ENCODE measurements around the gene UBA1. TPM values are rescaled to one million over a fixed set of nuclear protein-coding genes. Genes with fewer than 3 reads are reported as not detected.

The UBA1 gene
- total RNA-seq, 2 experiments from 2014 or later: 224 to 249 TPM

DNA sequence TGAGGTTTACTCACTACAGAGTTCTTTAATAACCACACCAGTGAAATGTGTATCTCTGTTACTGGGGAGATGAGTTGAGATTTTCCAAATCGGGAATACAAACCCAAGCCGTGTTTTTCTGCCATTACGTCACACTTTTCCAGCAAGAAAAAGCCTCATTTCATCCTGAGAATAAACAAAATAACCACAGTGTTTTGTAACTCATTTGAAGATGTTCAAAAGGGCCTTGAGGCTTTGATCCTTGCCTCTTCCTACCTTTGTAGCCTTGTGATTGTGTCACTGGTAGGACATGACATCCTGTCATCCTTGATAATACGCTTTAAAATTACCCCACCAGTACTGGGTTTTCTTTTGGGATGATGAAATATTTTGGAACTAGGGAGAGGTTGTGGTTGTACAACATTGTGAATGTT, 42.1 kb downstream of the UBA1 start:
- DNase-seq (no peak), ATAC-seq (no peak)
- H3K27ac Mint-ChIP-seq: peak overlapping the region; percentile 72
- ChIA-PET POLR2A (no interaction called here), CTCF (interaction anchor here (0.6 kb wide), 1 partner anchor 49 kb away, joined by 4 read pairs; no protein-coding TSS in a partner anchor)
- peak overlapping the region; percentile 35 for H3K4me3 Mint-ChIP-seq
- intact Hi-C loops (cut with DNase I, micrococcal nuclease): no loop called here
- no peaks in the 10 kb centered on the region for H3K9me3 Mint-ChIP-seq (ENCODE audit: low read depth)
- no peaks in the 10 kb centered on the region for H3K36me3 Mint-ChIP-seq (ENCODE audit: low read depth)
- H3K4me1 Mint-ChIP-seq: peaks cover 19% of the 10 kb centered on the region
- H3K27me3 Mint-ChIP-seq: no peaks in the 10 kb centered on the region

DNA sequence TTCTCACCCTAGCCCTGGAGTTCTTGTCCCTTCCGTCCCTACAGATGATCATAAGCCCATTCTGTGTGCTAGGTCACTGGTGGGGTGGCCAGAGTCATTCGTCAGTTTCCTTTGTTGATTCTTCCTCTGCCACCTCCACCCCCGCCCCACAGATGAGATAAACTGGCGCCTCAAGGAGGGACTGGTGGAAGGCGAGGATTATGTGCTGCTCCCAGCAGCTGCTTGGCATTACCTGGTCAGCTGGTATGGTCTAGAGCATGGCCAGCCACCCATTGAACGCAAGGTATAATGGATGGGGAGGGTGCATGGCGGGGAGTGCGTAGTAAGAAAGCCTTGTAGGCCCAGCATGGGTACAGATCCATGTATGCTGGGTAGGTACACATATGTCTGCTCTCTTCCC, 45.6 kb downstream of the UBA1 start:
- intact Hi-C loops (cut with DNase I, micrococcal nuclease): no loop called here
- ChIA-PET CTCF (no interaction called here), POLR2A (interaction anchor here (0.5 kb wide), 1 partner anchor 13 kb away, joined by 4 read pairs; no protein-coding TSS in a partner anchor)
- H3K9me3 Mint-ChIP-seq (ENCODE audit: low read depth): no peaks in the 10 kb centered on the region
- ATAC-seq (no peak), DNase-seq (no peak)
- no peak overlapping the region for H3K27ac Mint-ChIP-seq
- H3K4me3 Mint-ChIP-seq: no peak overlapping the region
- H3K4me1 Mint-ChIP-seq: peaks cover 19% of the 10 kb centered on the region
- no peaks in the 10 kb centered on the region for H3K27me3 Mint-ChIP-seq
- H3K36me3 Mint-ChIP-seq (ENCODE audit: low read depth): no peaks in the 10 kb centered on the region

DNA sequence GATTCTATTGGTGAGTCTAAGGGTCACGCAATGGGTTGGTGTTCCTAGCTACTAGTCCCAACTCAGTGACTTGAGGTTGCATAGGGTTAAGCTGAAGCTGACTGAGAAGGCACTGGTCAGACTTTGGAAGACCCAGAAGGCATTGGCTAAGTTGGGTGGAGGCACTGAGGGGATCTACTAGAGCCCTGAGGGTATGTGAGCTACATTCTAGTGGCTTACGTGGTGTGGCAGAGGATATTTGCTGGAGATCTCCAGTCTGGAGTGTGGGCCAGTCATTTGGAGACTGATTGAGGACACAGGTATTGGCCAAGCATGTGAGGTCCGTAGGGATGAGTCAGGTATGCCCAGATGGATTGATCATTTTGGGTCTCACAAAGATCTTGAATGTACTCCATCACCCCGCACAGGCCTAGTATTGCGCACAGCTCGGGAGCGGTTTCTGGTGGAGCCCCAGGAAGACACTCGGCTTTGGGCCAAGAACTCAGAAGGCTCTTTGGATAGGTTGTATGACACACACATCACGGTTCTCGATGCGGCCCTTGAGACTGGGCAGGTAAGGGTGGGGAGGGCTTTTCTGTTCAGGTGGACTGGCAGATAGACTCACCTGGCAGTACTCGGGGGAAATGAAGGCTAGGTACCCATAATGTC, 46.4 kb downstream of the UBA1 start:
- Mint-ChIP-seq H3K36me3 (ENCODE audit: low read depth) (no peaks in the 10 kb centered on the region), H3K27me3 (no peaks in the 10 kb centered on the region), H3K4me1 (peaks cover 19% of the 10 kb centered on the region), H3K27ac (no peak overlapping the region), H3K4me3 (no peak overlapping the region), H3K9me3 (ENCODE audit: low read depth) (no peaks in the 10 kb centered on the region)
- no peak for DNase-seq
- ChIA-PET POLR2A (no interaction called here), CTCF (no interaction called here)
- intact Hi-C loops (cut with DNase I, micrococcal nuclease): no loop called here
- ATAC-seq: no peak

DNA sequence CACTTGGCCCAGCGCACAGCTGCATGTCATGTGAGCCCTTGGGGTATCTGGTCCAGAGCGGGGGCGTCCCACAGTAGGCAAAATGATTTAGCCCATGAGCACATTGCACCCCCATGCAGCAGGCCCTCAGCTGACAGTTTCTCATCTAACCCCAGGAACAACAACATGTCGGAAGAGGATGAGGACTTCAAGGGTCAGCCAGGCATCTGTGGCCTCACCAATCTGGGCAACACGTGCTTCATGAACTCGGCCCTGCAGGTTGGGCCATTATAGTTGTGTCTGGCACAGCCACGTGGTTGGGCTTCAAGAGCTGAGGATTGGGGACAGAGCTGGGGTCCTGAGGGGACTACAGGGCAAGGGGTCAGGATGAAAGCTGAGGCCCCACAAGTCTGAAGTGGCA, 47.0 kb downstream of the UBA1 start:
- POLR2A ChIA-PET: no interaction called here
- no peak overlapping the region for H3K27ac Mint-ChIP-seq
- H3K4me3 Mint-ChIP-seq: no peak overlapping the region
- CTCF ChIA-PET: no interaction called here
- ATAC-seq (no peak), DNase-seq (no peak)
- H3K9me3 Mint-ChIP-seq (ENCODE audit: low read depth): no peaks in the 10 kb centered on the region
- intact Hi-C loops (cut with DNase I, micrococcal nuclease): no loop called here
- H3K36me3 Mint-ChIP-seq (ENCODE audit: low read depth): no peaks in the 10 kb centered on the region
- peaks cover 14% of the 10 kb centered on the region for H3K4me1 Mint-ChIP-seq
- H3K27me3 Mint-ChIP-seq: no peaks in the 10 kb centered on the region

DNA sequence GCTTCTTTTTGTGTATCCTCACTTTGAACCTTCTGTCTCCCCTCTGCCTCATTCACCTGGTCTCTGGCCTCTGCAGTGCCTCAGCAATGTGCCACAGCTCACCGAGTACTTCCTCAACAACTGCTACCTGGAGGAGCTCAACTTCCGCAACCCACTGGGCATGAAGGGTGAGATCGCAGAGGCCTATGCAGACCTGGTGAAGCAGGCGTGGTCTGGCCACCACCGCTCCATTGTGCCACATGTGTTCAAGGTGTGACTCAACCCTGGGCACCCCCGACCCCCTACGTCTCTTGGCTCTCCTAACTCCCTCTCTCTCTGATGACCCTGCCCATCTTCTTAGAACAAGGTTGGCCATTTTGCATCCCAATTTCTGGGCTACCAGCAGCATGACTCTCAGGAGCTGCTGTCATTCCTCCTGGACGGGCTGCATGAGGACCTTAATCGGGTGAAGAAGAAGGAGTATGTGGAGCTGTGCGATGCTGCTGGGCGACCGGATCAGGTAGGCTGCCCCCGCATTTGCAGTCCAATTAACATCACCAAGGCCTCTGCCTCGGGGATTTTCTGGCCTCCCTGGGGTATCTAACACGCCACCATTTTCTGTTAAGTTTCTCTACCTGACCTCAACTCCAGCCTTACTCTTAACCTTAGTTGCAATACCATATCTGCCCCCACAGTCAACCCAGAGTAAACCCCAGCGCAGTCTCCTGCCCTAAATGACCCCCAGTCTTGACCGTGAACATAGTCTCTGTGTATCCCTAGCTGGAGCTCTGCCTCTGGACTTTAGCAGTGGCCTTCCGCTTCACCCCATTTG, 47.8 kb downstream of the UBA1 start:
- H3K27me3 Mint-ChIP-seq: no peaks in the 10 kb centered on the region
- no peaks in the 10 kb centered on the region for H3K9me3 Mint-ChIP-seq (ENCODE audit: low read depth)
- DNase-seq (no peak), ATAC-seq (no peak)
- H3K4me1 Mint-ChIP-seq: peaks cover 6% of the 10 kb centered on the region
- no peak overlapping the region for H3K4me3 Mint-ChIP-seq
- ChIA-PET CTCF (no interaction called here), POLR2A (no interaction called here)
- intact Hi-C loops (cut with DNase I, micrococcal nuclease): no loop called here
- H3K36me3 Mint-ChIP-seq (ENCODE audit: low read depth): peaks cover 3% of the 10 kb centered on the region
- H3K27ac Mint-ChIP-seq: no peak overlapping the region

DNA sequence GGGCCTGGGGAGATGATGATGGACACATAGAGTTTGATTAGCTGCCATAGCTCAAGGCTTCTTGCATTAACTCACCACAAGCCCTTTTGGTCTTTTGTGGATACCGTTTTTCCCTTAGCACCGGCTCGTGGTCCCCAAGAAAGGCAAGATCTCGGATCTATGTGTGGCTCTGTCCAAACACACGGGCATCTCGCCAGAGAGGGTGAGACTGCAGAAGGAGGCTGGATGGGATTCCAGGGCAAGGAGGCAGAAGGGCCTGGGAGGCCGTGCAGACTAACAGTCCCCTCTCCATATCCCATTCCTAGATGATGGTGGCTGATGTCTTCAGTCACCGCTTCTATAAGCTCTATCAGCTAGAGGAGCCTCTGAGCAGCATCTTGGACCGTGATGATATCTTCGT, 48.7 kb downstream of the UBA1 start:
- Mint-ChIP-seq H3K27ac (no peak overlapping the region), H3K27me3 (no peaks in the 10 kb centered on the region), H3K9me3 (ENCODE audit: low read depth) (no peaks in the 10 kb centered on the region), H3K36me3 (ENCODE audit: low read depth) (peaks cover 3% of the 10 kb centered on the region), H3K4me1 (peaks cover 2% of the 10 kb centered on the region), H3K4me3 (no peak overlapping the region)
- intact Hi-C loops (cut with DNase I, micrococcal nuclease): no loop called here
- no peak for ATAC-seq
- DNase-seq: no peak
- ChIA-PET CTCF (no interaction called here), POLR2A (interaction anchor here (0.6 kb wide), 1 partner anchor 172 kb away, joined by 3 read pairs; no protein-coding TSS in a partner anchor)

DNA sequence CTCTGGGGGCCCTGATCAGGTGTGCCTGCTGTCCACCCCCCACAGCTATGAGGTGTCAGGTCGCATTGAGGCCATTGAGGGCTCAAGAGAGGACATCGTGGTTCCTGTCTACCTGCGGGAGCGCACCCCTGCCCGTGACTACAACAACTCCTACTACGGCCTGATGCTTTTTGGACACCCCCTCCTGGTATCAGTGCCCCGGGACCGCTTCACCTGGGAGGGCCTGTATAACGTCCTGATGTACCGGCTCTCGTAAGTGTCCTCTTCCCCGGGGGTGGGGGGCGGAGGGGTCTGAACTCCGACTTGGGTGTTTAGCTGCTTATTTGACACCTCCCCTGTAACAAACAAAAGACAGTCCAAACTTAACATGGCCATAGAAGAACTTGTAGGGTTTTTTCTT, 49.7 kb downstream of the UBA1 start:
- H3K36me3 Mint-ChIP-seq (ENCODE audit: low read depth): peaks cover 3% of the 10 kb centered on the region
- no peaks in the 10 kb centered on the region for H3K27me3 Mint-ChIP-seq
- ChIA-PET POLR2A (no interaction called here), CTCF (no interaction called here)
- intact Hi-C loops (cut with DNase I, micrococcal nuclease): no loop called here
- H3K9me3 Mint-ChIP-seq (ENCODE audit: low read depth): no peaks in the 10 kb centered on the region
- no peak overlapping the region for H3K27ac Mint-ChIP-seq
- H3K4me3 Mint-ChIP-seq: no peak overlapping the region
- no peak for ATAC-seq
- no peak for DNase-seq
- peaks cover 9% of the 10 kb centered on the region for H3K4me1 Mint-ChIP-seq

DNA sequence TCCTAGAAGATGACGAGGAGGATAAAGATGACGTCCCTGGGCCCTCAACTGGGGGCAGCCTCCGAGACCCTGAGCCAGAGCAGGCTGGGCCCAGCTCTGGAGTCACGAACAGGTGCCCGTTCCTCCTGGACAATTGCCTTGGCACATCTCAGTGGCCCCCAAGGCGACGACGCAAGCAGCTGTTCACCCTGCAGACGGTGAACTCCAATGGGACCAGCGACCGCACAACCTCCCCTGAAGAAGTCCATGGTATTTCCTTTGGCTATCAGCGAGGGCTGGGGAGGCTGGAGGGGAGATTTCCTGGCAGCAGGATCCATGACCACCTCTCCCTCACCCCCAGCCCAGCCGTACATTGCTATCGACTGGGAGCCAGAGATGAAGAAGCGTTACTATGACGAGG, 51.0 kb downstream of the UBA1 start:
- DNase-seq: no peak
- POLR2A ChIA-PET: no interaction called here
- H3K27me3 Mint-ChIP-seq: no peaks in the 10 kb centered on the region
- peaks cover 17% of the 10 kb centered on the region for H3K4me1 Mint-ChIP-seq
- H3K27ac Mint-ChIP-seq: no peak overlapping the region
- H3K36me3 Mint-ChIP-seq (ENCODE audit: low read depth): peaks cover 8% of the 10 kb centered on the region
- CTCF ChIA-PET: no interaction called here
- no peak overlapping the region for H3K4me3 Mint-ChIP-seq
- H3K9me3 Mint-ChIP-seq (ENCODE audit: low read depth): no peaks in the 10 kb centered on the region
- intact Hi-C loops (cut with DNase I, micrococcal nuclease): no loop called here
- no peak for ATAC-seq

DNA sequence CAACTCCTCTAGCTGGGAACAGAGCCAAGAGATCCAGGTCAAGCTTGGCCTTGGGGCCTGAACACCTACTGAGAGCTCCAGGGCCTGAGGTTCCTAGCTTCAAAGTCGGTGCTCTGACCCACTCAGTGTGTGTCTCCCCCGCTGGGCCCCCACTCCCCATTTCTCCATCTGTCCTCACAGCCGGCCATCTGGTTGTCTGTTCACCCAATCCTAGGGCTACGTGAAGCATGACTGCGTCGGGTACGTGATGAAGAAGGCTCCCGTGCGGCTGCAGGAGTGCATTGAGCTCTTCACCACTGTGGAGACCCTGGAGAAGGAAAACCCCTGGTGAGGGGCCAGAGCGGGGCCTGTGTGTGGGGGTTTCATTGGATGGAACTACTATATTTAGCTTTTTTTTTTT, 51.5 kb downstream of the UBA1 start:
- Mint-ChIP-seq H3K36me3 (ENCODE audit: low read depth) (peaks cover 8% of the 10 kb centered on the region), H3K4me3 (no peak overlapping the region), H3K27ac (no peak overlapping the region), H3K9me3 (ENCODE audit: low read depth) (no peaks in the 10 kb centered on the region), H3K27me3 (no peaks in the 10 kb centered on the region), H3K4me1 (peaks cover 17% of the 10 kb centered on the region)
- ATAC-seq (no peak), DNase-seq (no peak)
- ChIA-PET POLR2A (no interaction called here), CTCF (no interaction called here)
- intact Hi-C loops (cut with DNase I, micrococcal nuclease): no loop called here

DNA sequence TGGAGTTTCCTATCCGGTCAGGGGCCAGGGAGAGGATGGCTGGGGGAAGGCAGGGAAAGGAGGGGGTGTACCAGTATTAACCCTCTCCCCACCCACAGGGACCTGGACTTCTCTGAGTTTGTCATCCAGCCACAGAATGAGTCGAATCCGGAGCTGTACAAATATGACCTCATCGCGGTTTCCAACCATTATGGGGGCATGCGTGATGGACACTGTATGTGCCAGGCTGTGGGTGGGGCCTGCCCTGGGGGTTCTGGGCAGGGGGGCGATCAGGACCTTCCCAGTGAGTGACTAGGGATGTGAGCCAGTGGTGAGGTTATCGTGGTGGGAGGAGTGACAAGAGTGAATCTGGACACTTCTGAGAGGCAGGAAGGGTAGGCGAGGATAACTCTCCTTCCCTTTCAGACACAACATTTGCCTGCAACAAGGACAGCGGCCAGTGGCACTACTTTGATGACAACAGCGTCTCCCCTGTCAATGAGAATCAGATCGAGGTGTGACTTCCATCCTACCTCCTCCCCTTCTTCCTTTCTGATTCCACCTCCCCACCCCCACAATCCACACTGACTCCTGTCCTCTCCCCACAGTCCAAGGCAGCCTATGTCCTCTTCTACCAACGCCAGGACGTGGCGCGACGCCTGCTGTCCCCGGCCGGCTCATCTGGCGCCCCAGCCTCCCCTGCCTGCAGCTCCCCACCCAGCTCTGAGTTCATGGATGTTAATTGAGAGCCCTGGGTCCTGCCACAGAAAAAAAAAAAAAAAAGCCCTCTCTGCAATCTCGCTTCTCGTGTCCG, 53.8 kb downstream of the UBA1 start:
- H3K4me3 Mint-ChIP-seq: no peak overlapping the region
- H3K36me3 Mint-ChIP-seq (ENCODE audit: low read depth): peaks cover 9% of the 10 kb centered on the region
- intact Hi-C loops (cut with DNase I, micrococcal nuclease): no loop called here
- H3K27me3 Mint-ChIP-seq: no peaks in the 10 kb centered on the region
- ATAC-seq (peak; percentile 45), DNase-seq (peak; percentile 30)
- H3K4me1 Mint-ChIP-seq: peaks cover 19% of the 10 kb centered on the region
- POLR2A ChIA-PET: no interaction called here
- no peaks in the 10 kb centered on the region for H3K9me3 Mint-ChIP-seq (ENCODE audit: low read depth)
- H3K27ac Mint-ChIP-seq: no peak overlapping the region
- CTCF ChIA-PET: interaction anchor here (0.6 kb wide), 1 partner anchor 137 kb away, joined by 4 read pairs; no protein-coding TSS in a partner anchor

DNA sequence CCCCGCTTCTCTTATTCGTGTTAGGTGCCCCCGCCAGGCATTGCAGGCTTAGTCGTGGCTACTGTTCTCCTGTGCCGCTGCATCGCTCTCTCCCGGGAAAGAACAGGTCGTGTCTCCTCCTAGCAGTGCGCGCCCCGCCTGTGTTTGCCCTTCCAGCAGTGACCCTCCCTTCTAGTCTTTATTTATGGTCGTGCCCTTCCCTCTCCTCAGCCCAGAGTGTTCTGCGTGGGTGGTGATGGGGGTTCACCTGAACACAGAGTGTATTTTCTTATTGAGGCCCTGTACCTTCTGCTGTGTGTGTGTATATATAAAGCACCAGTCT, 54.3 kb downstream of the UBA1 start:
- Mint-ChIP-seq H3K27ac (peak overlapping the region; percentile 13), H3K36me3 (ENCODE audit: low read depth) (peaks cover 9% of the 10 kb centered on the region), H3K4me3 (no peak overlapping the region), H3K9me3 (ENCODE audit: low read depth) (no peaks in the 10 kb centered on the region), H3K4me1 (peaks cover 19% of the 10 kb centered on the region), H3K27me3 (no peaks in the 10 kb centered on the region)
- ATAC-seq: no peak
- CTCF ChIA-PET: no interaction called here
- POLR2A ChIA-PET: no interaction called here
- no peak for DNase-seq
- intact Hi-C loops (cut with DNase I, micrococcal nuclease): no loop called here

DNA sequence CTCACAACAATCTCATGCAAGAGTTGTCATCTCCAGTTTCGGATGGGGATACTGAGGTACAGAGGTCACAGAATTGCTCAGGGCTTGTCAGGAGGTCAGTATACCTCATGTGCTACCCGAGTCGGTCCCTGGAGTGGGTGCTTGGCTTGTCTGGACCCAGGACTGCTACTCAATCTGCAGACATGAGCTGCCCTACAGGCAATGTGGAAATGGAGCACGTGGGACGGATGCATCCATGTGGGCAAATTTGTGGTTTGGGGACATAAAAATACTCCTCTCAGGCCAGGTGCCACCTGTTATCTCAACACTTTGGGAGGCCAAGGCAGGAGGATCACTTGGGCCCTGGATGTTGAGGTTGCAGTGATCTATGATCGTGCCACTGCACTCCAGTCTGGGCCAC, 54.9 kb downstream of the UBA1 start:
- H3K4me3 Mint-ChIP-seq: no peak overlapping the region
- intact Hi-C loops (cut with DNase I, micrococcal nuclease): no loop called here
- ChIA-PET POLR2A (no interaction called here), CTCF (no interaction called here)
- H3K36me3 Mint-ChIP-seq (ENCODE audit: low read depth): peaks cover 9% of the 10 kb centered on the region
- H3K4me1 Mint-ChIP-seq: peaks cover 19% of the 10 kb centered on the region
- H3K27ac Mint-ChIP-seq: no peak overlapping the region
- H3K27me3 Mint-ChIP-seq: no peaks in the 10 kb centered on the region
- no peak for ATAC-seq
- DNase-seq: no peak
- no peaks in the 10 kb centered on the region for H3K9me3 Mint-ChIP-seq (ENCODE audit: low read depth)
